Neuron (in vitro differentiated cells): ENCODE data around the gene EIF3J.
"Not testable (repeated sequence)": the region's sequence is repeated elsewhere in the genome, so short reads cannot be mapped to it uniquely, and the experiment has no call there.

ENCODE experiments used
- H2AFZ ChIP-seq: one replicate; pipeline ENCODE4 v1.6.1; 2013; ENCODE audit warnings: low read depth, mild to moderate bottlenecking, inconsistent platforms, low read length, moderate library complexity
- H3K27me3 ChIP-seq: one replicate; pipeline ENCODE4 v1.6.1; 2013; ENCODE audit warnings: low read length; ENCODE audit not compliant: insufficient read depth
- H3K36me3 ChIP-seq: one replicate; pipeline ENCODE4 v1.6.1; 2013; ENCODE audit warnings: low read length; ENCODE audit not compliant: insufficient read depth
- H3K4me1 ChIP-seq: one replicate; pipeline ENCODE4 v1.6.1; 2013; ENCODE audit warnings: low read length; ENCODE audit not compliant: insufficient read depth
- H3K4me3 ChIP-seq: 2 replicates; pipeline ENCODE4 v1.5.1; 2013; ENCODE audit warnings: mild to moderate bottlenecking, low read length, moderate library complexity
- H3K9me3 ChIP-seq: one replicate; pipeline ENCODE4 v1.6.1; 2013; ENCODE audit warnings: low read length

The EIF3J gene

DNA sequence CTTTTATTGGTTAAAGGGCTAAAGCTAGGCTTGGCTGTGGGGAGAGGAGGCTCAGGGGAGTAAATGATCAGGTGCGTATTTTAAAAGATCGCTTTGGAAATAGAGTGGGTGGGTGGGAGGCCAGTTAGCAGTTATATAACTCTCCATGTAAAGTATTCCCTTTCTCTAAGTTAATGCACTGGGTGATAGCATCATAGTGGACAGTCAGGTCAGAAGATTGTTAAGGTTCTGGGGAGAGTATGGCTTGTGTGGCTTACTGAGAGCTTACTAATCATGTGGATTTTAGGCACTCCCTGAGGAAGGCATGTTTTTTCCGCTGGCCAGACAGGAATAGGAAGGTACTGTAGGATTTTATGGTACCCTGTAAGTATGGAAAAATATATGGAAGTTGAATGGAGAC, 6.3 kb upstream of the EIF3J start:
- peaks cover 13% of the 10 kb centered on the region for H3K36me3 ChIP-seq
- no peaks in the 10 kb centered on the region for H3K9me3 ChIP-seq
- no peak overlapping the region for H3K4me3 ChIP-seq
- H2AFZ ChIP-seq: no peak overlapping the region
- H3K27me3 ChIP-seq: no peaks in the 10 kb centered on the region
- H3K4me1 ChIP-seq: peaks cover 2% of the 10 kb centered on the region

DNA sequence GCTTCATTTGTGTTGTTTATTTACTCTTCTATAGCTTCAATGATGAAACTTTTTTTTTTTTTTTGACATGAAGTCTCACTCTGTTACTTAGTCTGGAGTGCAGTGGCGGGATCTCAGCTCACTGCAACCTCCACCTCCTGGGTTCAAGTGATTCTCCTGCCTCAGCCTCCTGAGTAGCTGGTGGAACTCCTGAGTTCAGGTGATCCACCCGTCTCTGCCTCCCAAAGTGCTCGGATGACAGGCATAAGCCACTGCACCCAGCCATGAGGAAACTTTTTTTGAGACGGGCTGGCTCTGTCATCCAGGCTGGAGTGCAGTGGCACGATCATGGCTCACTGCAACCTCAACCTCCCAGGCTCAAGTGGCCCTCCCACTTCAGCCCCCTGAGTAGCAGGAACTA, 4.7 kb upstream of the EIF3J start:
- H3K27me3 ChIP-seq, H3K4me3 ChIP-seq, H2AFZ ChIP-seq, H3K9me3 ChIP-seq, H3K4me1 ChIP-seq, H3K36me3 ChIP-seq: not testable (repeated sequence)

DNA sequence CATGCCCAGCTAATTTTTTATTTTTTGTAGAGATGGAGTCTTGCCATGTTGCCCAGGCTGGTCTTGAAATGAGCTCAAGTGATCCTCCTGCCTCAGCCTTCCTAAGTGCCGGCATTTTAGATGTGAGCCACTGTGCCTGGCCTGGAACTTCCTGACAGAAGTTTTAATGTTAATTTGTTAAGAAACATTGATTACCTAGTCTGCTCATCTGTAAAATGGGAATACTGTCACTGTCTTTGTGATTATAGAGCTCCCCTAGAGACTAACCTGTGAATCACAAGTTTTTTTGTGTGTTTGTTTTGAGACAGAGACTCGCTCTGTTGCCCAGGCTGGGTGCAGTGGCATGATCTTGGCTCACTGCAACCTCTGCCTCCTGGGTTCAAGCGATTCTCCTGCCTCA, 4.3 kb upstream of the EIF3J start:
- Histone ChIP-seq H3K27me3 (no peaks in the 10 kb centered on the region), H3K4me3 (no peak overlapping the region), H3K36me3 (peaks cover 3% of the 10 kb centered on the region), H2AFZ (no peak overlapping the region), H3K9me3 (no peaks in the 10 kb centered on the region), H3K4me1 (peaks cover 6% of the 10 kb centered on the region)

DNA sequence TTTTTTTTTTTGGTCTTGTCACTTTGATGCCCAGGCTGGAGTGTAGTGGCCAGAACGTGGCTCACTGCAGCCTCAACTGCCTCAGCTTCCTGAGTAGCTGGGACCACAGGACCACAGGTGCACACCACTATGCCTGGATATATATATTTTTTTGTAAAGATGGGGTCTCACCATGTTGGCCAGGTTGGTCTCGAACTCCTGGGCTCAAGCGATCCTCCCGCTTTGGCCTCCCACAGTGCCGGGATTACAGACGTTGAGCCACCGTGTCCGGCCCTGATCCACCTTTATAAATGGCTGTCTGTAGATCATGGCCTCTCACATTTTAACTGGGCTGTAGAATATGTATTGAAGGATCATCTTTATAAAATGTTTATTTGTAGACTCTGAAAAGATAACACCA, 1.9 kb upstream of the EIF3J start:
- Histone ChIP-seq H3K27me3 (no peaks in the 10 kb centered on the region), H3K4me3 (peak overlapping the region; percentile 97), H2AFZ (no peak overlapping the region)

GRCh38 chr15:44535523-44536301, 1.2 kb upstream of the EIF3J start:
- peaks cover 13% of the 10 kb centered on the region for H3K36me3 ChIP-seq
- H3K4me1 ChIP-seq: peaks cover 15% of the 10 kb centered on the region
- H3K27me3 ChIP-seq: no peaks in the 10 kb centered on the region
- H2AFZ ChIP-seq: peak overlapping the region; percentile 73
- H3K4me3 ChIP-seq: peak overlapping the region; percentile 97
- no peaks in the 10 kb centered on the region for H3K9me3 ChIP-seq

More for the DNA sequence above, 1.9 kb upstream of the EIF3J start:
- Histone ChIP-seq H3K4me1 (peaks cover 15% of the 10 kb centered on the region), H3K36me3 (peaks cover 13% of the 10 kb centered on the region), H3K9me3 (no peaks in the 10 kb centered on the region)

DNA sequence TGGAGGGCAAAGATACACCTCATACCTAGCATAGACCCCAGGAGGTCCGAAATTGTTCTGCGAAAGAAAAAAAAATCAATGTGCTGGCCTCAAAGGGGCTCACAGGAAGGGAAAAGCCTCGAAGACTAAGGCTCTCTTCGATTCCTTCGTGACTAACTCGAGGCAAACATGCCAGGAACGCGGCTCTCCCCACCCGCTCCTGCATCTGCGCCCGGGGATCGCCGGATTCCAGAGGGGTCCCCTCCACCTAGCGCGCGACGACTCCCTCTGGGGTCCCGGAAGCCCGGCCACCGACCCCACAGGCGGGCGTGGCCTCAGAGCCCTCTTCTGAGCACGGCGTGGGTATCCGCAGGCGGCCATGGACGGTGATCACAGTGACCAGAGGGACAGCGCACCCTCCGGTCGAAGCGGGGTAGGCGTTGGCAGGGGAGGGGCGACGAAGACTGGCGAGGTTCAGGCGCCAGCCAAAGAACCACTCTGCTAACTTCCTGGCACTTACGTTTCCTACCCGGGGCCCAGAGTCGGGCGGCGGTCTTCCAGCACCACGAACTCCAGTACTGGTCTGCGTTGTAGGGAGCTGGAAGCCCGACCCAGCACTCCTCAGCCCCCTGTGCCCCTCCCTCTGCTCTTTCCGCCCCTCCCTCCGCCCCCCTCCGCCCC, 515 bp upstream of the EIF3J start:
- H3K4me1 ChIP-seq: peaks cover 15% of the 10 kb centered on the region
- H2AFZ ChIP-seq: peak overlapping the region; percentile 73
- peak overlapping the region; percentile 97 for H3K4me3 ChIP-seq

GRCh38 chr15:44537735-44538240, 841 bp downstream of the EIF3J start:
- H3K36me3 ChIP-seq: peaks cover 19% of the 10 kb centered on the region

More for the DNA sequence above, 515 bp upstream of the EIF3J start:
- Histone ChIP-seq H3K27me3 (no peaks in the 10 kb centered on the region), H3K36me3 (peaks cover 16% of the 10 kb centered on the region), H3K9me3 (no peaks in the 10 kb centered on the region)

DNA sequence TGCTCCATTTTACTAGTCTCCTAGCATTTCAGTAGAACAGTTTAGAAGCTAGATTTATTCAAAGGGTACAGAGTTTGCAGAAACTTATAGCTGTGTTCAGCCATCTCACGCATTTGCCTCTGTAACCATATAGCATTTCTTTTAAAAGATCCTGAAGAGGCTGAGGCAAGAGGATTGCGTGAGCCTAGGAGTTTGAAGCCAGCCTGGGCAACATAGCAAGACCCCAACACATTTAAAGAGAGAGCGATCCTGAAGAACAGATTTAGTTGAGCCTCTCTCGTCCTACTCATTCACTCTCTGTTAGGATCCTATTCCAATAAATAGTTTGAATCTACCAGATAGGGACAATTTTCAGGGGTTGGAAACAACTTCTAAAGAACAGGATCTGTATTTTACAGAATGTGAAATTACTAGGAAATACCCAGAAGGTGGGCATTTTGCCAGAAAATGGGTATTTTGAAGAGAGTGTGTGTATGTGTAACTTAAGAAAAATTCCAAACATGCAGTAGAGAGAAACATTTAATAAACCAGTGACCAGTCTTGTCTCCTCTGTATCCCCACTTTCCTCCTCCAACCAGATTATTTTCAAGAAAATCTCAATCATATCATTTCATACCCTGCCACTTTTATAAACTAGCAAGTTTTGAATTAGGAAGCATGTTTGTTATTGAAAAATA, 4.5 kb downstream of the EIF3J start:
- H3K4me1 ChIP-seq: peaks cover 9% of the 10 kb centered on the region
- H3K27me3 ChIP-seq: no peaks in the 10 kb centered on the region
- H2AFZ ChIP-seq: no peak overlapping the region
- no peaks in the 10 kb centered on the region for H3K9me3 ChIP-seq
- peaks cover 18% of the 10 kb centered on the region for H3K36me3 ChIP-seq
- no peak overlapping the region for H3K4me3 ChIP-seq

More at GRCh38 chr15:44537735-44538240, 841 bp downstream of the EIF3J start:
- H3K4me3 ChIP-seq: peak overlapping the region; percentile 97
- peak overlapping the region; percentile 93 for H2AFZ ChIP-seq
- peaks cover 15% of the 10 kb centered on the region for H3K4me1 ChIP-seq
- H3K27me3 ChIP-seq: no peaks in the 10 kb centered on the region
- H3K9me3 ChIP-seq: no peaks in the 10 kb centered on the region

DNA sequence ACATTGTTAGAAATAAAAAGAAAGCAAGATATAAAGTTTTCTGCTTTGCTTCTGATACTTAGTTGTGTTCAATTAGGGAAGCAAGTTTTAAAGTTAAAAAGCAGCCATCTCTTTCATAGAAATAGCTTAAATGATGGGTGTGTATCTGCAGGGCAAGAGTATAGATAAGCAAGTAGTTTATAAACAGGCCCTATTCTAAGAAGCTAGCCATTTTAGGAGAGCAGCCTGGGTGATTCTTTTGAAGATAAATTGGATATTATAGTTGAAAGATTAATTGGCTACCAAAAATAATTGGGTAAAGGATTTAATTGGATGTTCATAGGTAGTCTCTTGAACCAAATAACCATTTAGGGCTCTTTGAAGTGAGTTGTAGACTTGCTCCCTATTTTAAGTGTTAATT, 5.6 kb downstream of the EIF3J start:
- no peak overlapping the region for H2AFZ ChIP-seq
- H3K27me3 ChIP-seq: no peaks in the 10 kb centered on the region
- H3K9me3 ChIP-seq: no peaks in the 10 kb centered on the region
- peaks cover 9% of the 10 kb centered on the region for H3K4me1 ChIP-seq
- peaks cover 18% of the 10 kb centered on the region for H3K36me3 ChIP-seq
- H3K4me3 ChIP-seq: no peak overlapping the region

- H2AFZ ChIP-seq, H3K9me3 ChIP-seq, H3K4me3 ChIP-seq, H3K4me1 ChIP-seq, H3K27me3 ChIP-seq: not testable (repeated sequence)
- H3K36me3 ChIP-seq: peaks cover 16% of the 10 kb centered on the region
Observed at GRCh38 chr15:44544745-44545144, 7.8 kb downstream of the EIF3J start.

GRCh38 chr15:44545913-44546802, 9.2 kb downstream of the EIF3J start:
- Histone ChIP-seq H2AFZ (no peak overlapping the region), H3K27me3 (no peaks in the 10 kb centered on the region), H3K4me1 (no peaks in the 10 kb centered on the region), H3K4me3 (no peak overlapping the region), H3K9me3 (no peaks in the 10 kb centered on the region), H3K36me3 (peaks cover 15% of the 10 kb centered on the region)

DNA sequence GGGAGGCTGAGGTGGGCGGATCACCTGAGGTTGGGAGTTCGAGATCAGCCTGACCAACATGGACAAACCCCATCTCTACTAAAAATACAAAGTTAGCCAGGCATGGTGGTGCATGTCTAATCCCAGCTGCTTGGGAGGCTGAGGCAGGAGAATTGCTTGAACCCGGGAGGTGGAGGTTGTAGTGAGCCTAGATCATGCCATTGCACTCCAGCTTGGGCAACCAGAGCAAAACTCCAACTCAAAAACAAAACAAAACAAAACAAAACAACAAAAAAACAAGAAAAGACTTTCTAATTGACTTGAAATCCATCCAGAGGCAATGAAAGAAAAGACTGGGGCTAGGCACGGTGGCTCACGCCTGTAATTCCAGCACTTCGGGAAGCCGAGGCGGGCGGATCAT, 12.2 kb downstream of the EIF3J start:
- not testable (repeated sequence) for H3K27me3 ChIP-seq, H3K9me3 ChIP-seq, H2AFZ ChIP-seq, H3K4me1 ChIP-seq, H3K4me3 ChIP-seq
- H3K36me3 ChIP-seq: peaks cover 25% of the 10 kb centered on the region
